Limb (tissue), 2 donors: ENCODE results near the gene ICAM2.
"Not testable (repeated sequence)": the region's sequence is repeated elsewhere in the genome, so short reads cannot be mapped to it uniquely, and the experiment has no call there.

ENCODE experiments used
- DNase-seq, 2 donors: peaks; one replicate each; pipeline ENCODE4 v3.0.0-alpha.2; 2016; ENCODE audit errors: extremely low spot score in 2 of 2

Gene ICAM2

DNA sequence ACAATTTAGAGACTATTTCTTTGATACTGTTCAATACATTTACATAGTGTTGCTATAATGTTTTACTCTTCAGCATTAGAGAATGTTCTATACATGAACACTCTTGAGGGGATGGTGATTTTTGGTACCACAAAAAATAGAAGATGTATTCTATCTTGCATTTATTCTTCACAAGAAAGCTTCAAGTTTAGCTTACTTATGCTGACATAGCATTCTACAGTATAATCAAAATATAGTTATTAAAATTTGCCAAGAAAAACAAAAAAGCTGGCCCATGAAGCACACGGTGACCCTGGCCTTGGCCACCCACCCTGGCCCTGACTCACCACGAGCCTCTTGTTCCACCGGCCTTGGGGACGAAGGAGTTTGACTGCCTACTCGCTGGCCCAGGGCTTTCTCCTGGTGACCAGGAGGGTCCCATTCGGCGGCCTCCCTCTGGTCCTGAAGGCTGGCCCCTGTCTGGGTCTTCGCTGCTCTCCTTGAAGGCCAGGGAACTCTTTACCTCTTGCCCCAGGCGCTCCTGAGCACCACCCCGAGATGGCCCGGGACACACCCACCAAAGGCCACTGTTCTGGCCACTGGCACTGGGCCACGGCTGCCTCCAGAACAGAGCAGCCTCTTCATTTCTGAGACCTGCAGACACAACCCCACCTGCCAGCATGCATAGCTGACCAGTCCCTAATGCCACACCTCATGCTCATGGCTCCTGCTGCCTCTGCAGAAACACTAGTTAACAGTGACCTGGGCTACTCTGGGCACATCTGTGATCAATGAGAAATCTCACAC is 22.5 kb upstream of the ICAM2 start:
- no peak for DNase-seq

DNA sequence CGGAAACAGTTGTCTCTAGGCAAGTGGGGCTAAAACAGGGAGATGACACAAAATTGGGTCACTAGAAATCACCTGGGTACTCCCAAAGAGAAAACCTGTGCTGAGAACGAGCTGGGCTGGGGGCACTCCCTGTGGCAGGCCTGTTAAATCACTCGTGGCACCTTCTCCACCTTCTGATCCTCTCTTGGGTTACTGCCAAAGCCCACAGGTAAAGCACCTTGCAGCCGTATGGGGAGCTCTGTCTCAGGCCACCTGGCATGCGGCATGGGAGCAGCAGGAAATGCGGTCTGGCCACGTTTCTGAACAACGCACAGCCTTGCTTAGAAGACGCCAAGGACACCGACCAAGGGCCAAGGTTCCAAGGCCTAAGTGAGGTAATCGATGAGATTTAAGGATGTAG is 21.5 kb upstream of the ICAM2 start:
- no peak for DNase-seq

DNA sequence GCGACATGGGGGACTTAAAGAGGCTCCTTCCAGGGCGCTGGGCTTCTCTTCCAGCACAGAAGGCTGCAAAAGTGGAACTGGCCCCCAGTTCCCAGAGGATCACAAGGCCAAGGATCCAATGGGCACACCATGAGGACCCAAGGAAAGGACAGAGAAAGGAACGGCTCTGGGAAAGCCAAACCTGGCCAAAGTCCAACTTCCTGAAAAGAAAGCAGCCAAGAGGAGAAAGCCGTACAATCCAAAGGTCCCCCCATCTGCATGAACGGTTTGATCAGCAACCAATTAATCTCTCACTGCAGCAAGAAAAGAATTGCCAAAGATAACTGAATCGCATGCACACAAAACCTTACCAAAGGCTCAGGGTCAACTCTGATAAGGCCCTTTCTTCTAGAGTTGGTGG is 19.8 kb upstream of the ICAM2 start:
- DNase-seq, result no peak

DNA sequence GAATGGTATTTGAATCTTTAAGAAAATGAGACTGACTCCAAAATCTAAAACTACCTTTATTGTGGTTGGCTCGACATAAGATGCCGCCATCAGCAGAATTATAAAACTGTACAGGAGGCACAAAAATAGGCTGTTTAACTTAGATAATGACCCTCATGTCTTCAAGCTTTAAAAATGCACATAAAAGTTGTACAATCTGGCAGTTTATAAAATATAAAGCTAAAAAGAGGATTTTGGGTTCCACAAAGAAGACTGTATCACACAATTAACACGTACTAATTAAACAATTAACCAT is 18.6 kb upstream of the ICAM2 start:
- no peak for DNase-seq

DNA sequence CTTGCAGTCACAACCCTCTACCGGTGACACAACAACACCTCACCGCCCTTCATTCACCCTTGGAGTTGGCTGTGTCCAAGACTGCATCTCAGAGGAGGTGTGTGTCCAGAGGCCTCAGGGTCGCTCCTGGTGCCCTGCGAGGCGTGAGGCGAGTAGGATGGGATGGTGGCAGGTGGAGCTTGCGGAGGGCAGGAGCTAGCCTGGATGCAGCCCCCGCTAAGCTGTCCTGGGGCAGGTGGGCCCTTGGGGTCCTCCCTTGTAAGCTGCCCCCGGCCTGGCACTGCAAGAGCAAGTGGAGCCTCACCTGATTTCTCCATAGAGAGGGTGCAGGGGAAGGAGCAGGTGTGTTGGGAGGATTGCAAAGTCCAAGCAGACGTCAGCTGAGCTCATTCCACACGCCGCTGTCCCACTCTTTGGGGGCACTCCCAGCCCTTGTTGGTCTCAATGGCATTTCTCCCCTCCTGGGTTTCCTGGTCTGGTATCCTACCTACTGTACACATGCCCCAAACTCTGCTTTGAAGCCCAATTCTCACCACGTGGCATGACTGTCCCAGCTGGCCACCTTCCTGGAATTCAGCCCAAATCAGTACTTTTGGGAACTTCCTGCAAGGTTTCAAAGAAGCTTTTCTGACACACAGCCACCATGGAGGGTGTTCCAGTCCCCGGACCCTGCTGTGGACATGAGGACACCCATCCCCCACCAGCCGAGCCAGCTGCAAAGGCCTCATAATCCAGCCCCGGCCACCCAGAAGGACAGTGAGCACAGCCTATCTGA is 18.1 kb upstream of the ICAM2 start:
- DNase-seq, result no peak

DNA sequence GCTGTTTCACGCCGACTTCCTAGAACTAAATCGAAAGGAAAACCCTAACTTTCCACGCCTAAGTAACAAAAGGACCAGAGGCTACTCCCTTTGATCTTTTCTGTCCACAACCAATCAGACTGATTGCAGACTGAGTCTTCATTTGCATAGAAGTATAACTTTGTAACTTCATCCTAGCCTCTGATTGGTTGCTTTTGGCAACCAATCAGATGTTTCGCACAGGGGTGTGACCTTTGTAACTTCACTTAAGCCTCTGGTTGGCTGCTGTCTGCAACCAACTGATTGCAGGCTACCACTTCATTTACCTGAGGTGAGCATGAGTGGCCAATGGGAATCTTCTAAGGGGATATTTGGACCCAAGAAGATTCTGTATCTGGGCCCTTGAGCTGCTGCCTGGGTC is 17.4 kb upstream of the ICAM2 start:
- DNase-seq, result no peak

DNA sequence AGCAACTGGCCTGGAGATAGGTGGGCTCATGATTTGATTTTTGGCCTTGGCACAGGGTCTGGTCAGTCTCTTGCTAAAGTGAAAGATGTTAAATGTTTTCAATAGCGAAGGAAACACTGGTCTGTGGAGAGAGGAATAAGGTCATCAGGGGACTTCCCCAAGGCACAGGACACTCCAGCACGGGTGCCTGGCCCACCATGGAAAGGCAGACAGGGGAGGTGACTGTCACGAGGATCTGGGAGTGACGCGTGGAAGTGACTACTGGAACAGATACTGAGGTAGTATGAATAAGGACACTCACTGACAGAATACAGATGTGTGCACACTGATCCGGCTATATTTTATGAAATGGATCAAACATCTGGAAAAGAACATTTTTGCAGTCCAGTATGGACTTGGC is 16.7 kb upstream of the ICAM2 start:
- DNase-seq, result no peak

DNA sequence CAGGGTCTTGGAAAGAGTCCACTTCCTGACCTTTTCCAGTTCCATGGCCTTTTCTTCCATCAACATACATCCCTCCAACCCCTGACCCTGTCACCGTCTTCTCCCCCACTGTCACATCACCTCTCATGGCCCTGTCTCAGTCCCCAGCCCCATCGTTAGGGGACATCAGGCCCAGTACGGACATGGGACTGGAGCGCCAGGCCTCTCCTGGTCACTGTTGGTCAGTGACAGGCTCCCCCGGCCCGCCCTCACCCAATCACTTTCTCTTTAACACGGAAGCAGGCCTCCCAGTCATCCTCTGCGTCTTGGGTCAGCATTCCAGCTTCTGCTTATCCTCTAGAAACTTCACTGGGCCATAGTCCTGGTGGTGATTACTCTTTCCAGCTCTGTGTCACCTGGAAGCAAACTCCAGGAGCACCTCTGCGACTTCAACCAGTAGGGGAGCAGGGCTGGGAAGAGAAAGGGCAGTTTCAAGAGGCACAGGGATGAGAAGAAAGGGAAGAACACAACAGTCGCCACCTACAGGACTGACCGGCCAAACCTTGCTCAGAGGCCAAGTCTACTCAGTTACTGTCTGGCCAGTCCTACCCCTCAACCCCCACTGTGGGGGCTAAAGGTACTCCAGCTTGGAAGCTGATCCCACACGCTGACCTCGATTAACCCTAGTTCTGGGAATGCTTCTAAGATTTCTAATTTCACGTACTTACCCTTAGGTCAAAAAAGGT is 15.9 kb upstream of the ICAM2 start:
- DNase-seq, result no peak

DNA sequence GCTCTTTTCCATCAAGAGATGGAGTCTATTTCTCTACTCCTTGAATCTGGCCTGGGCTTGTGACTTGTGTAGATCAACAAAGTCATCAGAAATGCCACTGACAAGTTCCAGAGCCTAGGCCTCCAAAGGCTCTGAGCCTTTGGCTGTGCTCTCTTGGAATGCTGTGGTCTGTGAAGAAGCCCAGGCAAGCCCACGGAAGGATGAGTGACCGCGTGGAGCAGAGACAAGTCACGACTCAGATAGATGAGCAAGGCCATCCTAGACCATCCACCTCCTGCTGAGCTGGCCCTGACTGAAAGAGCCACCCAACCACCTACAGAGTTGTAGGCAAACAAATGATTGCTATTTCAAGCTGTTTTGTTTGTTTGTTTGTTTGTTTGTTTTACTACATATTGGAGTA is 11.6 kb upstream of the ICAM2 start:
- DNase-seq, result no peak

DNA sequence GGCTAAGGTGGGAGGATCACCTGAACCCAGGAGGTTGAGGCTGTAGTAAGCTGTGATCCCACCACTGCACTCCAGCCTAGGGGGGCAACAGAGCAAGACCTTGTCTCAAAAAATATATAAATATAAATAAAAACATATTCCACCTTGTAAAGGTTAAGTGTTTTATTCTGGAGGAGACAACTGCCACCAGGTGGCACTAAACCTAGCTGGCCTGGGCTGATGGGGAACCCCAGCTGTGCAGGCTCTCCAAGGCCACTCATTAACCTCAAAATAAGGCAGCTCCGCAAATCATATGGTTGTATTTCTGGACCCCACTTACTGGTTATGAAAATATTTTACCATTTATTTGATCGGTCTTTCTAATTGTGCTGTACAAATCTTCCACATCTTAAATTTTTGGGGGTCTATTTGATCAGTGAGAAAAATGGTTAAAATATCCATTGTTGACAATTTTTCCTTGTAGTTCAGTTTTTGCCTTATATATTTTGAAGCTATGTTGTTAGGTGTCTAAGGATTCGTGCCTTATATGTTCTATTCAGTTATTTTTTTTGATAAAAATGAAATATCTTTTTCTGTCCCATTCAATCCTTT is 8.5 kb upstream of the ICAM2 start:
- DNase-seq, result peak; percentile 30 to 71

DNA sequence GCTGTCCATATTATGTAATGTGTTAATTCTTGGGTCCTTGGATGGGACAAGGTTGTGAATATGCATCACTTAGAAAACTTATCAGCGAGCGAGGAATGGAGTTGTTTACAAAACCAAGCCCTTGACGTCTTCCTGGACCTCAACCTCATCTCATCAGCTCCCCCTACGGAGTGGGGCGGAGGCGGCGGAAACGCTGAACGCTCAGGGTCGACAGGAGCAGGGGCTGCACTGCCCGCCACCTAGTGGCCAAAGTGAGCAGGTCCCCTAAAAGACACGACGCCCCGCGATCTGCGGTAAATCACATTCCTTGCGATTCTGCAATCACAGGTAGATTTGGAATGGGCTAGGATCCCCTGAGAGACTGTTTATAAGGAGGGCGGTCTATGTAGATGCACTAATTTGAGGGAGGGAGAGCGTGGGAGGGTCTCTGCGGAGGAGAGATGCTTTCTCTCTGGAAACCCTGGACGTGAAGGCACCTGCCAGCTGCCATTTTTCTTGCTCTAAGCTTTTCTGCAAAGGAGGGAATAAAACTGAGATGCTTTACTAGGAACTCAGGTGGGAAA is 5.4 kb upstream of the ICAM2 start:
- DNase-seq, result peak; percentile 66 to 77

DNA sequence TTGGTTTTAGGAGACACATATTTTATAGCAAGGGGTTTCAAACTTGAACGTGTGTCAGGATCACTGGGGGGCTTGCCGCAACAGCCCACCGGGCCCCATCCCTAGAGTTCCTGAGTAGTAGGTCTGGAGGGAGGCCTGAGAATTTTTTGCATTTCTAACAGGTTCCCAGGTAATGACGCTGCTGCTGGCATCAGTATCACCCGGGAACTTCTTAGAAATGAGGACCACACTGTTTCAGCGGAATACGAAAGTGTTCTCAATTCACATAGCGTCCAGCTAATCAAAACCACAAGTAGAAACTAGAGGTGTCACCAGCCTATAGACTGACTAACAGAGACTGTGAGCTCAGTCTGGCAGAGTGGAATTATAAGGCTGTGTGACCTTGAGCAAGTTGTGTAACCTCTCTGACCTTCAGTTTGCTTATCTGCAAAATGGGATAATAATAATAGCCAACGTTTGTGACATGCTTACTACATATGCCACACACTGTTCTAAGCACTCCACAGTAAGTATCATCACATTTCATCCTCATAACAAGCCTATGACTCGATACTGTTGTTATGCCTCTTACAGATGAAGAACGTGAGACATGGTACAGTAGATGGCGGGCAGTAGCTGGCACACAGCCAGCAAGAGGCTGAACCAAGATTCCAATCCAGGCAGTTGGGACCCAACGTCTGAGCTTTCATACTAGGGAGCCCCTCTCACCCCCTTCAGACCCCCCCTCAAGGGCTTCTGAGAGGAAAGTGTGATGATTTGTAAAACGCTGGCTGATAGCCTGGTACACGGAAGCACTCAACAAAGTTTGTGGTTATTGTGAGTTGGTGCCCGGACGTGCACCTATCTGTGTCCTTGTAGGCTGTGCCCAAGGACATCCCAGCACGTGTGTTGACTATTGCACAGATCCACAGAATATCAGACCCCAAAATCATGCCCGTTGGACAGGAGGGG is 4.6 kb upstream of the ICAM2 start:
- no peak for DNase-seq

DNA sequence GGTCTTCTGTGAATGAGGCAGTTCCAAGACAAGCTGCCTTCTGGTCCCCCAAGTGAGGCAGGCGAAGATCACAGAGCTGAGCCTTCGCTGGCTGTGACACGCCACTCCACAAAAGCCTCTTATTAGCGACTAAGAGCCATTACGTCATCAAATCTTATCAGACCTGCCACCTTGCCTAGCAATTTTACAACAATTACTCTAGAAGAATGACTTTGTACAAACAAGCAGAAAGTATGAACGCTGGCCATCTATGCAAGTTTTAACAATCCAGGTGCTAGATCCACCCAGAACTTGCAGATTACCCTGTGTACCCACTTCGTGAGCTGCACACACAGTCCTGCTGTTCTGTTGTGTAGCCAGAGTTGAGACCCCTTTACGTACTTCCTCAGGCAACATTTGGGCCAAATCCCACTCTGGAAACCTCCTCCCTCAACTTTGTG is 3.8 kb upstream of the ICAM2 start:
- no peak for DNase-seq

DNA sequence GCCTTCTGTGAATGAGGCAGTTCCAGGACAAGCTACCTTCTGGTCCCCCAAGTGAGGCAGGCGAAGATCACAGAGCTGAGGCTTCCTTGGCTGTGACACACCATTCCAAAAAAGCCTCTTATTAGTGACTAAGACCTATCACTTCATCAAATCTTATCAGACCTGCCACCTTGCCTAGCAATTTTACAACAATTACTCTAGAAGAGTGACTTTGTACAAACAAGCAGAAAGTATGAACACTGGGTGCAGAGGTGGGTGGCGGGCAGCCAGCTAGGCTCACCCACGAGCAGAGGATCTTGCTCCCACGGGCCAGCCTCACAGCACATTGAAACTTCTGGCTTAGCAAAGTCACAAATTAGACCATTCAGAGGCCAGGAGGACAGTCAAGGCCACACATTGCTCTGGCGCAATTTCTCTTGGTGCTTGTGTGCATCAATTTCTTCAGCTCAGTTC is 2.2 kb upstream of the ICAM2 start:
- DNase-seq, result no peak

DNA sequence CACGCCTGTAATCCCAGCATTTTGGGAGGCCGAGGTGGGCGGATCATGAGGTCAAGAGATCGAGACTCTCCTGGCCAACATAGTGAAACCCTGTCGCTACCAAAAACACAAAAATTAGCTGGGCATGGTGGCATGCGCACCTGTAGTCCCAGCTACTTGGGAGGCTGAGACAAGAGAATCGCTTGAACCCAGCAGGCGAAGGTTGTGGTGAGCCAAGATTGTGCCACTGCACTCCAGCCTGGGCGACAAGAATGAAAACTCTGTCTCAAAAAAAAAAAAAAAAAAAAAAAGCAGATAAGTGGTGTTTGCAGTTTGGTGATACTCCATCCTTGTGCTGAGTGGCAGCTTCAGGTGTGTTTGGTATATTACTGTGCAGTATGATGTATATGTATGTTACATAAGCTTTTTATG is 877 bp downstream of the ICAM2 start:
- not testable (repeated sequence) for DNase-seq

DNA sequence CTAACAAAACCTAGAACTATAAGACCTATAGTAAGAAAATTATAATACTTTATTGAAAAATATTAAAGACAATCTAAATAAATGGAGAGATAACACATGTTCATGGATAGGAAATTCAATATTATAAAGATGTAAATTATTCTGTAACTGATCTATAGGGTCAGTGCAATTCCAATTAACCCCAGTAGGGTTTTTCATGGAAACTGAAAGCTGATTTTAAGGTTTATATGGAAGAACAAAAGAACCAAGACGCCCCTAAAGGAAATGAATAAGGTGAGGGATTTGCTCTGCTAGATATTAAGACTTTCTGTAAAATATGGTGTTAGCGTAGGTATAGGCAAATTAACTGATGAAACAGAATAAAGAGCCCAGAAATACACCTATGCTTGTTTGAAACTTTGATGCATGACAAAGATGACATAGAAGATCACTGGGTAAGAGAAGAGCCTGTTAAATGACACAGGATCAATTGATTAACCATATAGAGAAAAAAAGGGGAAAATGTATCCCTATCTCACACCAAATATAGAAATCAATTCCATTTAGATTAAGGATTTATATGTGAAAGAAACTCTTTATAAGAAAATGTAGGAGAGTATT is 3.0 kb downstream of the ICAM2 start:
- DNase-seq, result no peak

DNA sequence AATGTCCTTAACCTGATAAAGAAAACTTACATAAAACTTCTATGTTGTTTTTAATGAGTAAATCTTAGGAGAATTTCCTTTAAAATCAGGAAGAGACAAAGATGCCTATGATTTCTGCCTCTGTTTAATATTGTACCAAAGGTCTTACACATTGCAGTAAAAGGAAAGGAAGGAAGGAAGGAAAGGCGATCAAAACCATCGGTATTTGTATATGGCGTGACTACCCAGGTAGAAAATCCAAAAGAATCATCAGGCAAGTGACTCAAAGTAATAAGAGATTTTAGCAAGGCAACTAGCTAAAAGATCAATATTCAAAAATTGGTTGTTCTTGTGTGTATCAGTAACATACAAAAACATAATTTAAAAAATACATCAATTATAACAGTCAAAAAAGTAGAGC is 3.5 kb downstream of the ICAM2 start:
- DNase-seq, result no peak

DNA sequence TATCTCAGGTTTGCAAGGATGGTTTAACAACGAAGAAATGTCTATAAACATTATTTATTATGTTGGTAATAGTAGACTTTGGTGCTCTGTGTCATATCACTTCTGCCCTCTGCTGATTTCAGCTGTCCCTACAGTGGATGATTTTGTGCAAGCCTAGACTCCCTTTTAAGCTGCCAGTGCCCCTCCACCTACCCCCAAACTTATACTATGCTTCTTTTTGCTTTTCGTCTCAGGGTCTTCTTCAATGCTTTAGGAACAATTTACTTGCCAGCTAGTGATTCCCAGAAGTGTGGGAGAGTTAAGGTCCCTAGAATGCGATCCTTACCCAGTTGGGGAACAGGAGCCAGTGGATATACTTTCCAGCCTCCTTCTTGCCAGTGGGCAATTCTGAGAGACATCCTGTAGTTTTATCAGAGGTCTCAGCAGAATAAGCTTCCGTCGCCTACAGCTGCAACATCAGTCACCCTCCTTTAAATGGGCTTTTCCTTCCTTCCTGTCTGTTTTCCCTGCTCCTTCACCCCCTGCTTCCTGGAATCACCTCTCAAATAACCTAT is 4.1 kb downstream of the ICAM2 start:
- DNase-seq, result no peak

DNA sequence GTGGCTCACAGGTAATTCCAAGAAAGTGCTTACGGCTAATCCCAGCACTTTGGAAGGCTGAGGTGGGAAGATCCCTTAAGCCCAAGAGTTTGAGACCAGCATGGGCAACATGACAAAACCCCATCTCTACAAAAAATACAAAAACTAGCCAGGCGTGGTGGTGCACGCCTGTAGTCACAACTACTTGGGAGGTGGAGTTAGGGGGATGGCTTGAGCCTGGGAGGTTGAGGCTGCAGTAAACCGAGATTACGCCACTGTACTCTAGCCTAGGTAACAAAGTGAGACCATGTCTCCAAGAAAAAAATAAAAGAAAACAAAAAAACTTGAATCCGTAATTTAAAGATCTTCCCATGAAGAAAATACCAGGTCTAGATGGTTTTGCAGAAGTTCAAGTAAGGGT is 5.0 kb downstream of the ICAM2 start:
- DNase-seq, result no peak
